Body of pancreas (tissue), 4 donors: ENCODE data around the gene SCUBE1.

Source experiments
- POLR2A ChIP-seq, 3 donors: fragments of 450-650 bp; IDR thresholded peaks; one replicate each; pipeline ENCODE4 v1.6.1; 2016; ENCODE audit warnings: antibody characterized with exemption in 3 of 3, mild to moderate bottlenecking in 2 of 3
- TF ChIP-seq, protein P1 (sequence below), 7 experiments: fragments of 450-650 bp in 4 of 7; fragments of 200-600 bp in 3 of 7; sonication (generic) in 3 of 7; IDR thresholded peaks; one replicate each; pipeline ENCODE4 v1.5.1; 2016 to 2019; ENCODE audit warnings: antibody characterized with exemption in 7 of 7

DNA sequence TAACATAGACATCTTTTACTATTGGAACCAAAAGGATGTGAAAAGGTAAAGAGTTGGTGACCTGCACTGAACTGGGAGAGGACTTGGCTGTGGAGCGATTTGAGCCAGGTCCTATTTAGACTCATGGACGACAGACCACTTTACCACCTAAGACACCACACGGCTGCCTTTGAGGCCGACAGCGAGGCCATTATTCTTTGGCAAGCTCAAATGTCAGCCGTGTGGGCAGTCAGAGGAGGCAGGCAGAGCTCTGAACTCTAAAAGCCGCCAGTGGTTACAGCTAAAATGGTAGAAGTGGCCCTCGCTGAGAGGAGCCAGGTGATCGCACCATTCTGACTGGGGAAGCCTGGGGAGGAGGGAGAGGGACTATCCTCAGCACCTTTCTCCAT is 50.5 kb downstream of the SCUBE1 start:
- TF ChIP-seq, protein P1, sequence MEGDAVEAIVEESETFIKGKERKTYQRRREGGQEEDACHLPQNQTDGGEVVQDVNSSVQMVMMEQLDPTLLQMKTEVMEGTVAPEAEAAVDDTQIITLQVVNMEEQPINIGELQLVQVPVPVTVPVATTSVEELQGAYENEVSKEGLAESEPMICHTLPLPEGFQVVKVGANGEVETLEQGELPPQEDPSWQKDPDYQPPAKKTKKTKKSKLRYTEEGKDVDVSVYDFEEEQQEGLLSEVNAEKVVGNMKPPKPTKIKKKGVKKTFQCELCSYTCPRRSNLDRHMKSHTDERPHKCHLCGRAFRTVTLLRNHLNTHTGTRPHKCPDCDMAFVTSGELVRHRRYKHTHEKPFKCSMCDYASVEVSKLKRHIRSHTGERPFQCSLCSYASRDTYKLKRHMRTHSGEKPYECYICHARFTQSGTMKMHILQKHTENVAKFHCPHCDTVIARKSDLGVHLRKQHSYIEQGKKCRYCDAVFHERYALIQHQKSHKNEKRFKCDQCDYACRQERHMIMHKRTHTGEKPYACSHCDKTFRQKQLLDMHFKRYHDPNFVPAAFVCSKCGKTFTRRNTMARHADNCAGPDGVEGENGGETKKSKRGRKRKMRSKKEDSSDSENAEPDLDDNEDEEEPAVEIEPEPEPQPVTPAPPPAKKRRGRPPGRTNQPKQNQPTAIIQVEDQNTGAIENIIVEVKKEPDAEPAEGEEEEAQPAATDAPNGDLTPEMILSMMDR (IDR thresholded peaks at IDR 0.05): no peak
- no peak for TF ChIP-seq POLR2A (IDR thresholded peaks at IDR 0.05)
